ENCODE results near the gene PDCD2. TPM values are rescaled to one million over a fixed set of nuclear protein-coding genes. Genes with fewer than 3 reads are reported as not detected.

Gene PDCD2
- total RNA-seq, 3 donors from 2014 or later, result 139 to 165 (median 139) TPM

- H3K9me3 Mint-ChIP-seq, result no peaks in the 10 kb centered on the region
- no peak for DNase-seq
- H3K36me3 Mint-ChIP-seq (ENCODE audit: insufficient read depth), result peaks cover 40% of the 10 kb centered on the region
- H3K27me3 Mint-ChIP-seq (ENCODE audit: low read depth), result no peaks in the 10 kb centered on the region
- no peak overlapping the region for H3K4me3 Mint-ChIP-seq
- peaks cover 13% of the 10 kb centered on the region for H3K4me1 Mint-ChIP-seq (ENCODE audit: low read depth)
- ATAC-seq, result no peak
Measured at GRCh38 chr6:170564936-170565530, 19.4 kb downstream of the PDCD2 start.

DNA sequence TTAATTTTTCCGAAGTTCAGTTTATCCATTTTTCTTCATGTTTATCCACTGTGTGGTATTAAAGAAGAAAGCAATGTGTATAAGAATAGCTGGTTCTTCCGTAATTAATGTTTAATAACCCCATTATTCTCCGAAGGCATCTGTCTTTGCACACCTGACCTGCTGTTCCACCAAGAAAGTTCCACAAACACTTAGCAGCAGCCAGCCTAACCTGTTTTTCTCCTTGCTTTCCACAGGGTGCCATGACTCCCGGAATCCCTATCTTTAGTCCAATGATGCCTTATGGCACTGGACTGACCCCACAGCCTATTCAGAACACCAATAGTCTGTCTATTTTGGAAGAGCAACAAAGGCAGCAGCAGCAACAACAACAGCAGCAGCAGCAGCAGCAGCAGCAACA is 22.9 kb downstream of the PDCD2 start:
- Mint-ChIP-seq H3K36me3 (ENCODE audit: insufficient read depth) (peaks cover 41% of the 10 kb centered on the region), H3K4me1 (ENCODE audit: low read depth) (peaks cover 31% of the 10 kb centered on the region), H3K4me3 (no peak overlapping the region), H3K9me3 (no peaks in the 10 kb centered on the region), H3K27me3 (ENCODE audit: low read depth) (no peaks in the 10 kb centered on the region)
- DNase-seq (no peak), ATAC-seq (no peak)

- H3K4me1 Mint-ChIP-seq (ENCODE audit: low read depth), result peaks cover 38% of the 10 kb centered on the region
- DNase-seq (no peak), ATAC-seq (no peak)
- peaks cover 25% of the 10 kb centered on the region for H3K36me3 Mint-ChIP-seq (ENCODE audit: insufficient read depth)
- H3K4me3 Mint-ChIP-seq, result no peak overlapping the region
- H3K9me3 Mint-ChIP-seq, result no peaks in the 10 kb centered on the region
- H3K27me3 Mint-ChIP-seq (ENCODE audit: low read depth), result no peaks in the 10 kb centered on the region
Measured at GRCh38 chr6:170555305-170555704, 29.1 kb downstream of the PDCD2 start.

DNA sequence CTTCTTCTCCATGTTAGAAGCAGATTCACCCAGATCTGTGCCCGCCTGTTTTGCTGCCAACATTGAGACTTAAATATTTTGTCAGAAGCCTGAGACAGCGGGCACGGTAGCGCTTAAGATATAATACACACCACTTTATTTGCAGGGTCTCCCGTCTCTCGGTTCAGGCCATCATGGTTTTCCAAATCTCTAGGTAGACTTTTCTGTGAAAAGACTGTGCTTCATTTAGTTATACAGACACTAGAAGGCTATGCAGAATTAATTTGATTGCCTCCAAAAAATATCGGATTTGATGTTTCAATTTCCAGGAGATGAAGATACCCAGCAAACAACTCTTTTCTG is 29.7 kb downstream of the PDCD2 start:
- H3K27me3 Mint-ChIP-seq (ENCODE audit: low read depth), result no peaks in the 10 kb centered on the region
- H3K9me3 Mint-ChIP-seq, result no peaks in the 10 kb centered on the region
- peaks cover 40% of the 10 kb centered on the region for H3K4me1 Mint-ChIP-seq (ENCODE audit: low read depth)
- peaks cover 23% of the 10 kb centered on the region for H3K36me3 Mint-ChIP-seq (ENCODE audit: insufficient read depth)
- no peak for DNase-seq
- ATAC-seq, result no peak
- no peak overlapping the region for H3K4me3 Mint-ChIP-seq

DNA sequence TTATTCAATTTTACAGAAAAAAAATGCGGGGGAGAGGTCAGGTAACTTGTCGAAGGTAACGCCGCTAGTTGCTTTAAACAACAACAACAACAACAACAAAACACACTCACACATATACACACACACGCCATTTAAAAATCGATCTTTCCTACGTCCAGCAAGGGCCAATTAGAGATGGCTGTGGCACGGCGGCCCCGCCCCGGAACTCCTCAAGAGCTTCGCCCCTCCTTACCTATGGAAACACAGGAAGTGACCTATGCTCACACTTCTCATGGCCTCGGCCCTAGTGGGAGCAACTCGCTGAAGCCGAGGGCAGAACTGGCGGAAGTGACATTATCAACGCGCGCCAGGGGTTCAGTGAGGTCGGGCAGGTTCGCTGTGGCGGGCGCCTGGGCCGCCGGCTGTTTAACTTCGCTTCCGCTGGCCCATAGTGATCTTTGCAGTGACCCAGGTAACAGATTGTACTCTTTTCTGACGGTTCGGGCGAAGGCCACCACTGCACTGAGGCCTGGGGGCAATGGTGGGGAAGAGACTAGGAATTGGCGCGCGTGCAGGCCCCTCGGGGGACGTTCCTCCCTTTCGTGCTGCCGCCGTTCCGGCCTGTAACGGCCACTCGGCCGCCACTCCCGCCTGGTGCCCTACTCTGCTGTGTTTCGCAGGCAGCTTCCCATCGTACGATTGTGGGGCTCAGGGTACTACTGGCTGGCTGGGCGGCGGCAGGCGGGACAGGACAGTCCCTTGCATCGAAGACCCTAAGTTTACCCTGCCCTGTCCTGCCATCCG is 30.2 kb downstream of the PDCD2 start, which contains the start of gene TBP:
Gene TBP, plus strand, starts transcription at position 357 of the 783 bp plus-strand sequence. CDS start 2,661 bp downstream, outside the sequence.
- ATAC-seq, result peak; percentile 95 to 96
- peaks cover 20% of the 10 kb centered on the region for H3K36me3 Mint-ChIP-seq (ENCODE audit: insufficient read depth)
- no peak within 1 kb of the TSS for H3K4me3 Mint-ChIP-seq
- no peaks in the 10 kb centered on the region for H3K9me3 Mint-ChIP-seq
- H3K4me1 Mint-ChIP-seq (ENCODE audit: low read depth), result peaks cover 43% of the 10 kb centered on the region
- H3K27me3 Mint-ChIP-seq (ENCODE audit: low read depth), result no peaks in the 10 kb centered on the region
- DNase-seq, result peak; percentile 96

DNA sequence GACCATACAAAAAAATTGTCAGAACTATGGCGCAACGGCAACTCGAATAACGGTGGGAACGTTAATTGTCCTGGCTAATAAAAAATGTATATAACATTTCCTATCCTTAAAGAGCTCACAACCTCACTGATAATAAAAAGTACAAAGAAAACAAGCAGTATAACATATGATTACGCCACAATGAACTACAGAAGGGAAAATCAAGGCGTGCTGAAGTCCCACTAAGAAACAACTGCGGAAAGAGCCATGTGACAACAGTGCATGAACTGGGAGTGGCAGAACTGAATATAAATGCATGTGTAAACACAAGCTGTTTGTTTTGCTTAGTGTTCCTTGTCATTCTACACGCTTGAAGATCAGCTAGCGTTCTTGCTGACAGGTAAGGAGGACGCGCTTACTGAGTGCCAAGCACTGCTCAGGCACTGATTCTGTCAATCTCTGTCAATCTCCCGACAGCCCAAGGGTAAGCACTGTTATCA is 30.9 kb downstream of the PDCD2 start:
- Mint-ChIP-seq H3K36me3 (ENCODE audit: insufficient read depth) (peaks cover 22% of the 10 kb centered on the region), H3K4me3 (no peak overlapping the region), H3K27me3 (ENCODE audit: low read depth) (no peaks in the 10 kb centered on the region), H3K4me1 (ENCODE audit: low read depth) (peaks cover 46% of the 10 kb centered on the region), H3K9me3 (no peaks in the 10 kb centered on the region)
- peak; percentile 7 for DNase-seq
- ATAC-seq, result peak; percentile 61

DNA sequence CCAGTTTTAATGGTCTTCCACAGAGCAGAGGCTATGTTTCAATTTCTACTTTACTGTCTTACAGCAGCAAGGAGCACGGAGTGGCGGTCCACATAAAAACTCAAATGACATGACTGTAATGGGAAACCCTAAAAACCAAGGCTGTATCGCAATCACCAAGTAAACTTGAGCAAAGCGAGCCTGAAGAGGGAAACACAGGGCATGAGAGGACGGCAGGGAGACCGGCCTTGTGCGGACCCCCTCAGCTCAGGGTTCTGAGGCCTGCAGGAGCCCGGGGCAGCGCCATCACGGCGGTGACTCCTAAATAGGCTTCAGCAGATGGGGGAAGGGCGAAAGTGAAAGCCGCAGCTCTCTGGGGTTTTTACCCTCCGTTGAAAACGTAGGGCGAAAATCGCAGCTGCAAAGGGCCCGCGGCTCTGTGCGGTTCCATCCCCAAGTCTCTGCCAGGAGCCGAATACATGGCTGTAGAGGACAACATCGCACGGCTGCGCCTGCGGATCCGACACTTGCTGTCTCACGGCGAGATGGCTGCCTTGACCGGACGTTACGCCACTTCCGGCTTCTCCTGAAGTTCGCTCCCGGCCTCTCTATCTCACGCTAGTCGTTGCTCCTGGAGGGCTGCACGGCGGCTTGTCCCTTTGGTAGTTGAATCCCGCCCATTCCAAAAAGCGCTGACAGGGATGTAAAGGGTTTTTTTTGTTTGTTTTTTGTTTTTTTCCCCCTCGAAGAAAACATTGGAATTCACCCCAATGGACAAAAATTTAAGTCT is 31.5 kb downstream of the PDCD2 start, which contains the start of gene PSMB1:
Gene PSMB1, minus strand, starts transcription at position 543 of the 769 bp plus-strand sequence. Its CDS starts 65 bp downstream, at position 478.
- H3K4me1 Mint-ChIP-seq (ENCODE audit: low read depth), result peaks cover 45% of the 10 kb centered on the region
- ATAC-seq, result peak; percentile 58 to 61
- no peak within 1 kb of the TSS for H3K4me3 Mint-ChIP-seq
- peaks cover 22% of the 10 kb centered on the region for H3K36me3 Mint-ChIP-seq (ENCODE audit: insufficient read depth)
- H3K27me3 Mint-ChIP-seq (ENCODE audit: low read depth), result no peaks in the 10 kb centered on the region
- H3K9me3 Mint-ChIP-seq, result no peaks in the 10 kb centered on the region
- peak; percentile 69 for DNase-seq

GRCh38 chr6:170545405-170545804 is 39.0 kb downstream of the PDCD2 start:
- peaks cover 39% of the 10 kb centered on the region for H3K4me1 Mint-ChIP-seq (ENCODE audit: low read depth)
- H3K36me3 Mint-ChIP-seq (ENCODE audit: insufficient read depth), result peaks cover 53% of the 10 kb centered on the region
- no peaks in the 10 kb centered on the region for H3K9me3 Mint-ChIP-seq
- H3K27me3 Mint-ChIP-seq (ENCODE audit: low read depth), result no peaks in the 10 kb centered on the region
- ATAC-seq (no peak), DNase-seq (no peak)
- H3K4me3 Mint-ChIP-seq, result no peak overlapping the region

DNA sequence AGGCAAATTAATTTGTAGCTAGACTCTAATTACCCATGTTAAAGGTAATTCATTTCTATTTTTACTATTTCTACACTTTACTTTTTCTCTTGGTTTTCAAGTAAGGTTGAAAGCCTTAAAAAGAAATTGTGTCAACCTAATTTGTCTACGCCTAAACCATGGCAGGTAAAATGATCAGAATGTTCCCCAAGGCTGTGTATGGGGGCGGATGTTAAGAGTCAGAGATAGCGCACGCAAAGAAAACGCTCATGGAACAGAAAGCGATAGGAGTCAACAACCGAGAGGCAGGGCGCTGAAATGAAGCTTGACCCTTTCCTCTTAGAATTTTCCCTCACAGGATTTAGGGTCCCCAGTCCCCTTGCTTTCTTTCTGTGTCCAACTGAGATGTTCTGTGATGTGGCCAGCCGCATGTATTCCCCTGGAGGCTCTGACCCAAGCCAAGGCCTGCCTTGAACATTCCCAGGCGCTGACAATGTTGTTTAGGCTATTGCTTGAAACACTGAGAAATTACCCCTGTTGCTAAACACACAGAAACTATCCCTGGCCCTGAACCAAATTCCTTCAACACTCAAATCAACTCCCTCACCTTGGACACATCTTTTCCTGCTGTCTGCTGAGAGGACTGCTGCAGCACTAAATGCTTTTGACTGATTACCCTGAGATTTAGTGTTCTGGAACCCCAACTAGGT is 42.3 kb downstream of the PDCD2 start:
- no peak for DNase-seq
- peaks cover 56% of the 10 kb centered on the region for H3K36me3 Mint-ChIP-seq (ENCODE audit: insufficient read depth)
- no peak for ATAC-seq
- H3K4me3 Mint-ChIP-seq, result no peak overlapping the region
- no peaks in the 10 kb centered on the region for H3K9me3 Mint-ChIP-seq
- H3K4me1 Mint-ChIP-seq (ENCODE audit: low read depth), result peaks cover 18% of the 10 kb centered on the region
- H3K27me3 Mint-ChIP-seq (ENCODE audit: low read depth), result no peaks in the 10 kb centered on the region

DNA sequence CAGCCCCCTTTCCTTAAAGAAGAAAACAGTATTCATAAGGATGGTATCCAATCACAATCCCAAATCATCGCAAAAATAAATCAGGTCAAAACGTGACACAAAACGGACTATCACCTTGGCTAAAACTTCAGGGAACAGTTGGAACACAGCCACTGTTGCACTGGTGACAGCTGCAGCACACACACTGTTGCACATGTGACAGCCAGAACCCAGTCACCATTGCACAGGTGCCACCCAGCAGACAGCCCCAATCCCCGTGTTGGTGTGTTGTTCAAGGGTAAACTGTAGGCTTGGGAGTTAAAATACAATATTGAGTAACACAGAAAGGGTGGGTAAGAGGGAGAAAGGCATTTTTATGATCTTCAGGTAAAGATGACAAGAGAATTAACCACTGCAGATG is 47.1 kb downstream of the PDCD2 start:
- no peak for ATAC-seq
- peaks cover 60% of the 10 kb centered on the region for H3K36me3 Mint-ChIP-seq (ENCODE audit: insufficient read depth)

DNA sequence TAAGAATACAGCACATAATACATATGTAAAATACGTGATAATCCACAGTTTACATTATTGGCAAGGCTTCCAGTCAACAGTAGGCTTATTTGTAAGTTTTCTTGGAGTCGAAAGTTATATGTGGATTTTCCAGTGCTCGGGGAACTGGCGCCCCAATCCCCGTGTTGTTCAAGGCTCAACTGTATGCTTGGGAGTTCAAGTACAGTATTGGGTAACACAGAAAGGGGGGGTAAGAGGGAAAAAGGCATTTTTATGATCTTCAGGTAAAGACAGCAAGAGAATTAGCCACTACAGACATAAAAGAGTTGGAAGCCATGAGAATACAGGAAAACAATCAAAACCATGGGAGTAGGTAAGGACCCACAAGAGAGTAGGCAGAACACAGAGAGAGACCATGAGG is 47.8 kb downstream of the PDCD2 start:
- ATAC-seq (no peak), DNase-seq (no peak)
- Mint-ChIP-seq H3K27me3 (ENCODE audit: low read depth) (no peaks in the 10 kb centered on the region), H3K9me3 (no peaks in the 10 kb centered on the region), H3K4me1 (ENCODE audit: low read depth) (peaks cover 15% of the 10 kb centered on the region), H3K36me3 (ENCODE audit: insufficient read depth) (peaks cover 57% of the 10 kb centered on the region), H3K4me3 (no peak overlapping the region)

More for the DNA sequence above, 47.1 kb downstream of the PDCD2 start:
- H3K9me3 Mint-ChIP-seq, result no peaks in the 10 kb centered on the region
- no peak overlapping the region for H3K4me3 Mint-ChIP-seq
- peaks cover 16% of the 10 kb centered on the region for H3K4me1 Mint-ChIP-seq (ENCODE audit: low read depth)
- no peaks in the 10 kb centered on the region for H3K27me3 Mint-ChIP-seq (ENCODE audit: low read depth)
- no peak for DNase-seq

- Mint-ChIP-seq H3K27me3 (ENCODE audit: low read depth) (no peaks in the 10 kb centered on the region), H3K9me3 (no peaks in the 10 kb centered on the region), H3K36me3 (ENCODE audit: insufficient read depth) (peaks cover 41% of the 10 kb centered on the region), H3K4me1 (ENCODE audit: low read depth) (peaks cover 3% of the 10 kb centered on the region), H3K4me3 (no peak overlapping the region)
- ATAC-seq (no peak), DNase-seq (no peak)
Measured at GRCh38 chr6:170535004-170535403, 49.4 kb downstream of the PDCD2 start.

DNA sequence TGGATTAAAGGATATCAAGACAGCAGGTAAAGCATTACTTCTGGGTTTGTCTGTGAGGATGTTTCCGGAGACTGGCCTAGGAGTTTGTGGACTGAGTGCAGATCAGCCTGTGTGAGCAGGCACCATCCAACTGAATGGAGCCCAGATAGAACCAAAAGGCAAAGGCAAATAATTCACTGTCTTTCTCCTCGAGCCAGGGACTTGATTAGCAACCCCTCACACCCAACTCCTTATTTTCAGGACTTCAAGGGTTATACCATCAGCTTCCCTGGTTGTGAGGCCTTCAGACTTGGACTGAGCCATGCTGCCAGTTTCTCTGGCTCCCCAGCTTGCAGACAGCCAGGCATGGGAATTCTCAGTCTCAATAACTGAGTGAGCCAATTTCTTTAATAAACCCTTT is 50.6 kb downstream of the PDCD2 start:
- H3K9me3 Mint-ChIP-seq, result no peaks in the 10 kb centered on the region
- no peaks in the 10 kb centered on the region for H3K27me3 Mint-ChIP-seq (ENCODE audit: low read depth)
- ATAC-seq, result no peak
- DNase-seq, result no peak
- H3K36me3 Mint-ChIP-seq (ENCODE audit: insufficient read depth), result peaks cover 36% of the 10 kb centered on the region
- no peak overlapping the region for H3K4me3 Mint-ChIP-seq
- no peaks in the 10 kb centered on the region for H3K4me1 Mint-ChIP-seq (ENCODE audit: low read depth)

Measured in activated T-cell treated with anti-CD3 and anti-CD28 coated beads, Interleukin-2, amount 50 U/mL, for 4 hours (primary cell).